ENCODE data around the gene PLXNA4.
"Not testable (repeated sequence)": the region's sequence is repeated elsewhere in the genome, so short reads cannot be mapped to it uniquely, and the experiment has no call there.

Gene PLXNA4

GRCh38 chr7:132406039-132406438 is 170.2 kb downstream of the PLXNA4 start:
- no peak for DNase-seq

GRCh38 chr7:132404261-132404660 is 172.0 kb downstream of the PLXNA4 start:
- DNase-seq: no peak

- no peak for DNase-seq
These were observed 172.7 kb downstream of the PLXNA4 start for GRCh38 chr7:132403465-132404110.

- DNase-seq: no peak
These were observed 173.5 kb downstream of the PLXNA4 start for GRCh38 chr7:132402751-132403245.

GRCh38 chr7:132402096-132402495 is 174.2 kb downstream of the PLXNA4 start:
- no peak for DNase-seq

GRCh38 chr7:132400561-132401142 is 175.6 kb downstream of the PLXNA4 start:
- DNase-seq: no peak

GRCh38 chr7:132399367-132399766 is 176.9 kb downstream of the PLXNA4 start:
- DNase-seq: no peak

- no peak for DNase-seq
These were observed 177.9 kb downstream of the PLXNA4 start for GRCh38 chr7:132398253-132398925.

- no peak for DNase-seq
These were observed 179.2 kb downstream of the PLXNA4 start for GRCh38 chr7:132397070-132397469.

- no peak for DNase-seq
These were observed 180.9 kb downstream of the PLXNA4 start for GRCh38 chr7:132395361-132395760.

GRCh38 chr7:132394283-132395198 is 181.7 kb downstream of the PLXNA4 start:
- DNase-seq: peak; percentile 10

GRCh38 chr7:132393789-132394261 is 182.4 kb downstream of the PLXNA4 start:
- no peak for DNase-seq

- DNase-seq: no peak
These were observed 183.6 kb downstream of the PLXNA4 start for GRCh38 chr7:132392713-132393112.

GRCh38 chr7:132390705-132391104 is 185.6 kb downstream of the PLXNA4 start:
- no peak for DNase-seq

GRCh38 chr7:132390049-132390448 is 186.2 kb downstream of the PLXNA4 start:
- not testable (repeated sequence) for DNase-seq

GRCh38 chr7:132388688-132389087 is 187.6 kb downstream of the PLXNA4 start:
- no peak for DNase-seq

GRCh38 chr7:132387596-132387995 is 188.7 kb downstream of the PLXNA4 start:
- no peak for DNase-seq

- no peak for DNase-seq
These were observed 190.0 kb downstream of the PLXNA4 start for GRCh38 chr7:132386201-132386681.

GRCh38 chr7:132383962-132384361 is 192.3 kb downstream of the PLXNA4 start:
- no peak for DNase-seq

- no peak for DNase-seq
These were observed 194.4 kb downstream of the PLXNA4 start for GRCh38 chr7:132381742-132382472.

GRCh38 chr7:132380059-132380458 is 196.2 kb downstream of the PLXNA4 start:
- no peak for DNase-seq

- no peak for DNase-seq
These were observed 197.0 kb downstream of the PLXNA4 start for GRCh38 chr7:132379292-132379691.
